HUES6 (cell line): ENCODE measurements around the gene ANKRD11.

Source experiments
- H3K27ac ChIP-seq: 2 replicates; pipeline ENCODE4 v1.7.0; 2013; ENCODE audit warnings: low read depth, mild to moderate bottlenecking, low read length, inconsistent platforms
- H3K27me3 ChIP-seq: 2 replicates; pipeline ENCODE4 v1.6.1; 2013; ENCODE audit warnings: low read length; ENCODE audit not compliant: control insufficient read depth, insufficient read depth
- H3K36me3 ChIP-seq: 2 replicates; pipeline ENCODE4 v1.6.1; 2013; ENCODE audit warnings: low read length; ENCODE audit not compliant: control insufficient read depth, insufficient read depth
- H3K4me1 ChIP-seq: 2 replicates; pipeline ENCODE4 v1.6.1; 2013; ENCODE audit warnings: low read length; ENCODE audit not compliant: control insufficient read depth, insufficient read depth
- H3K4me3 ChIP-seq: 2 replicates; pipeline ENCODE4 v1.5.1; 2013; ENCODE audit warnings: low read depth, low read length
- H3K9ac ChIP-seq: one replicate; pipeline ENCODE4 v1.6.1; 2013; ENCODE audit warnings: mild to moderate bottlenecking, low read length
- H3K9me3 ChIP-seq: 2 replicates; pipeline ENCODE4 v1.6.1; 2013; ENCODE audit warnings: low read depth, low read length; ENCODE audit not compliant: control insufficient read depth, insufficient read depth

Gene ANKRD11

GRCh38 chr16:89352091-89352681, 138.2 kb downstream of the ANKRD11 start:
- H3K27ac ChIP-seq, result no peak overlapping the region
- peaks cover 4% of the 10 kb centered on the region; the same call in 1 of the 2 replicates for H3K36me3 ChIP-seq
- peaks cover 34% of the 10 kb centered on the region for H3K4me1 ChIP-seq
- no peaks in the 10 kb centered on the region for H3K9me3 ChIP-seq
- no peak overlapping the region for H3K9ac ChIP-seq
- H3K27me3 ChIP-seq, result no peaks in the 10 kb centered on the region
- no peak overlapping the region for H3K4me3 ChIP-seq

- Histone ChIP-seq H3K27me3 (no peaks in the 10 kb centered on the region), H3K9me3 (no peaks in the 10 kb centered on the region), H3K27ac (no peak overlapping the region), H3K4me3 (no peak overlapping the region), H3K36me3 (peaks cover 4% of the 10 kb centered on the region; the same call in 1 of the 2 replicates), H3K9ac (no peak overlapping the region), H3K4me1 (peaks cover 35% of the 10 kb centered on the region)
Observed at GRCh38 chr16:89351645-89352044, 138.7 kb downstream of the ANKRD11 start.

GRCh38 chr16:89350701-89351380, 139.5 kb downstream of the ANKRD11 start:
- Histone ChIP-seq H3K9me3 (no peaks in the 10 kb centered on the region), H3K27me3 (no peaks in the 10 kb centered on the region), H3K36me3 (peaks cover 4% of the 10 kb centered on the region; the same call in 1 of the 2 replicates), H3K4me3 (no peak overlapping the region), H3K9ac (no peak overlapping the region), H3K4me1 (peaks cover 41% of the 10 kb centered on the region), H3K27ac (no peak overlapping the region)

- no peaks in the 10 kb centered on the region for H3K9me3 ChIP-seq
- H3K27me3 ChIP-seq, result no peaks in the 10 kb centered on the region
- H3K4me1 ChIP-seq, result peaks cover 42% of the 10 kb centered on the region
- H3K4me3 ChIP-seq, result no peak overlapping the region
- no peak overlapping the region for H3K27ac ChIP-seq
- H3K9ac ChIP-seq, result no peak overlapping the region
- peaks cover 4% of the 10 kb centered on the region; the same call in 1 of the 2 replicates for H3K36me3 ChIP-seq
Observed at GRCh38 chr16:89349947-89350633, 140.3 kb downstream of the ANKRD11 start.

- Histone ChIP-seq H3K9ac (no peak overlapping the region), H3K27me3 (no peaks in the 10 kb centered on the region), H3K36me3 (peaks cover 4% of the 10 kb centered on the region; the same call in 1 of the 2 replicates), H3K4me1 (peaks cover 58% of the 10 kb centered on the region), H3K4me3 (no peak overlapping the region), H3K27ac (no peak overlapping the region), H3K9me3 (no peaks in the 10 kb centered on the region)
Observed at GRCh38 chr16:89347807-89348206, 142.6 kb downstream of the ANKRD11 start.

- no peaks in the 10 kb centered on the region for H3K9me3 ChIP-seq
- no peak overlapping the region for H3K27ac ChIP-seq
- H3K36me3 ChIP-seq, result peaks cover 4% of the 10 kb centered on the region; the same call in 1 of the 2 replicates
- no peaks in the 10 kb centered on the region for H3K27me3 ChIP-seq
- no peak overlapping the region for H3K9ac ChIP-seq
- H3K4me1 ChIP-seq, result peaks cover 50% of the 10 kb centered on the region
- H3K4me3 ChIP-seq, result no peak overlapping the region
Observed at GRCh38 chr16:89346869-89347268, 143.5 kb downstream of the ANKRD11 start.

- peaks cover 48% of the 10 kb centered on the region for H3K4me1 ChIP-seq
- no peak overlapping the region for H3K27ac ChIP-seq
- peaks cover 2% of the 10 kb centered on the region; the same call in 1 of the 2 replicates for H3K36me3 ChIP-seq
- no peak overlapping the region for H3K9ac ChIP-seq
- H3K9me3 ChIP-seq, result no peaks in the 10 kb centered on the region
- no peak overlapping the region for H3K4me3 ChIP-seq
- H3K27me3 ChIP-seq, result no peaks in the 10 kb centered on the region
Observed at GRCh38 chr16:89345642-89346150, 144.7 kb downstream of the ANKRD11 start.

GRCh38 chr16:89344846-89345611, 145.3 kb downstream of the ANKRD11 start:
- no peak overlapping the region for H3K9ac ChIP-seq
- no peaks in the 10 kb centered on the region for H3K27me3 ChIP-seq
- H3K4me1 ChIP-seq, result peaks cover 46% of the 10 kb centered on the region
- no peaks in the 10 kb centered on the region for H3K36me3 ChIP-seq
- H3K9me3 ChIP-seq, result no peaks in the 10 kb centered on the region
- H3K4me3 ChIP-seq, result no peak overlapping the region
- H3K27ac ChIP-seq, result no peak overlapping the region

GRCh38 chr16:89344458-89344834, 145.9 kb downstream of the ANKRD11 start:
- Histone ChIP-seq H3K27ac (0 out of 2 replicates have a peak overlapping the region, but pooled peaks have one; percentile 29), H3K4me3 (no peak overlapping the region), H3K36me3 (no peaks in the 10 kb centered on the region), H3K4me1 (peaks cover 46% of the 10 kb centered on the region), H3K9me3 (no peaks in the 10 kb centered on the region), H3K9ac (no peak overlapping the region), H3K27me3 (no peaks in the 10 kb centered on the region)

GRCh38 chr16:89343501-89344457, 146.6 kb downstream of the ANKRD11 start:
- Histone ChIP-seq H3K9ac (no peak overlapping the region), H3K4me3 (no peak overlapping the region), H3K27me3 (no peaks in the 10 kb centered on the region), H3K9me3 (no peaks in the 10 kb centered on the region), H3K4me1 (peaks cover 46% of the 10 kb centered on the region), H3K36me3 (no peaks in the 10 kb centered on the region), H3K27ac (0 out of 2 replicates have a peak overlapping the region, but pooled peaks have one; percentile 29)
